HepG2 (cell line): ENCODE measurements around the gene ACBD6. TPM values are rescaled to one million over a fixed set of nuclear protein-coding genes. Genes with fewer than 3 reads are reported as not detected.

Source experiments
- ARID3A ChIP-seq: IDR thresholded peaks from 2 replicates; pipeline ENCODE4 v1.6.1; 2012; ENCODE audit warnings: low read depth, low read length, improper control_type of control experiment
- CHCHD3 ChIP-seq: sonication (generic); formaldehyde crosslinking; IDR thresholded peaks from 2 replicates; pipeline ENCODE4 v1.8.0; 2022; ENCODE audit warnings: mild to moderate bottlenecking, missing genetic modification reagents, moderate library complexity
- HMG20B ChIP-seq: conservative IDR thresholded peaks from 2 replicates; pipeline ENCODE4 v1.6.1; 2016; ENCODE audit warnings: missing genetic modification reagents, missing compliant biosample characterization
- HNRNPUL1 ChIP-seq: fragments of 200-400 bp; formaldehyde crosslinking; IDR thresholded peaks from 2 replicates; pipeline ENCODE4 v1.6.1; 2017; ENCODE audit warnings: low read depth, mild to moderate bottlenecking, low read length, moderate library complexity
- IRX3 ChIP-seq: sonication (generic); formaldehyde crosslinking; IDR thresholded peaks from 2 replicates; pipeline ENCODE4 v1.8.1; 2023; ENCODE audit warnings: mild to moderate bottlenecking, low read depth, missing genetic modification reagents, borderline replicate concordance
- MEIS2 ChIP-seq: sonication (generic); formaldehyde crosslinking; IDR thresholded peaks from 2 replicates; pipeline ENCODE4 v1.9.0; 2021; ENCODE audit warnings: mild to moderate bottlenecking, missing genetic modification reagents
- NR1H2 ChIP-seq: sonication (generic); formaldehyde crosslinking; IDR thresholded peaks from 2 replicates; pipeline ENCODE4 v1.8.1; 2022; ENCODE audit warnings: low read depth, missing genetic modification reagents, borderline replicate concordance
- NRL ChIP-seq: sonication (generic); formaldehyde crosslinking; IDR thresholded peaks from 2 replicates; pipeline ENCODE4 v1.5.0; 2020; ENCODE audit warnings: missing genetic modification reagents, mild to moderate bottlenecking, moderate library complexity, borderline replicate concordance
- PHF20 ChIP-seq: sonication (generic); formaldehyde crosslinking; IDR thresholded peaks from 2 replicates; pipeline ENCODE4 v1.5.0; 2020; ENCODE audit warnings: mild to moderate bottlenecking, missing genetic modification reagents
- POGK ChIP-seq: sonication (generic); formaldehyde crosslinking; conservative IDR thresholded peaks from 2 replicates; pipeline ENCODE4 v1.8.0; 2022; ENCODE audit warnings: mild to moderate bottlenecking, moderate library complexity, missing genetic modification reagents
- RFX1 ChIP-seq: fragments of 450-650 bp; IDR thresholded peaks from 2 replicates; pipeline ENCODE4 v1.6.1; 2017
- RFX5 ChIP-seq: IDR thresholded peaks from 2 replicates; pipeline ENCODE4 v1.6.1; 2011; ENCODE audit warnings: low read depth, low read length, improper control_type of control experiment
- SETDB1 ChIP-seq: sonication (generic); formaldehyde crosslinking; IDR thresholded peaks from 2 replicates; pipeline ENCODE4 v1.5.1; 2020; ENCODE audit warnings: missing genetic modification reagents, mild to moderate bottlenecking, borderline replicate concordance
- SOX13 ChIP-seq, 3 experiments: fragments of 450-650 bp in 1 of 3; sonication (generic) in 1 of 3; formaldehyde crosslinking in 1 of 3; IDR thresholded peaks in 2 of 3; conservative IDR thresholded peaks in 1 of 3; 2 replicates each; pipeline versions ENCODE4 v1.5.0 to v1.6.1; 2016 to 2020; ENCODE audit warnings: antibody characterized with exemption in 1 of 3, mild to moderate bottlenecking in 1 of 3, missing compliant biosample characterization in 1 of 3, missing genetic modification reagents in 1 of 3, moderate library complexity in 1 of 3
- SRSF1 ChIP-seq: fragments of 200-400 bp; formaldehyde crosslinking; optimal IDR thresholded peaks from 2 replicates; pipeline ENCODE3; 2017; ENCODE audit warnings: mild to moderate bottlenecking, low read depth, low read length, moderate library complexity
- STAT5B ChIP-seq: sonication (generic); formaldehyde crosslinking; IDR thresholded peaks from 2 replicates; pipeline ENCODE4 v1.4.0; 2020; ENCODE audit warnings: missing genetic modification reagents
- ZBTB8A ChIP-seq: sonication (generic); formaldehyde crosslinking; IDR thresholded peaks from 2 replicates; pipeline ENCODE4 v1.4.0; 2020; ENCODE audit warnings: mild to moderate bottlenecking, low read depth, missing genetic modification reagents, borderline replicate concordance
- ZFP41 ChIP-seq: sonication (generic); formaldehyde crosslinking; IDR thresholded peaks from 2 replicates; pipeline ENCODE4 v1.4.0; 2020; ENCODE audit warnings: mild to moderate bottlenecking, missing genetic modification reagents, borderline replicate concordance
- ZNF326 ChIP-seq: sonication (generic); formaldehyde crosslinking; IDR thresholded peaks from 2 replicates; pipeline ENCODE4 v1.4.0; 2020; ENCODE audit warnings: missing genetic modification reagents, borderline replicate concordance
- ZNF562 ChIP-seq: sonication (generic); formaldehyde crosslinking; IDR thresholded peaks from 2 replicates; pipeline ENCODE4 v1.8.0; 2022; ENCODE audit warnings: missing genetic modification reagents, borderline replicate concordance
- ZNF614 ChIP-seq: IDR thresholded peaks from 2 replicates; pipeline ENCODE4 v1.6.1; 2018; ENCODE audit warnings: missing biosample characterization, missing genetic modification reagents, inconsistent platforms, borderline replicate concordance
- ZNF709 ChIP-seq: sonication (generic); formaldehyde crosslinking; IDR thresholded peaks from 2 replicates; pipeline ENCODE4 v1.5.0; 2020; ENCODE audit warnings: mild to moderate bottlenecking, missing genetic modification reagents
- ZNF724P ChIP-seq: sonication (generic); formaldehyde crosslinking; IDR thresholded peaks from 2 replicates; pipeline ENCODE4 v1.8.0; 2022; ENCODE audit warnings: missing genetic modification reagents, borderline replicate concordance
- ZSCAN29 ChIP-seq: sonication (generic); formaldehyde crosslinking; conservative IDR thresholded peaks from 2 replicates; pipeline ENCODE4 v1.4.0; 2020; ENCODE audit warnings: mild to moderate bottlenecking, missing genetic modification reagents
- polyA plus RNA-seq, 8 experiments: library from polyadenylated mRNA; depleted of rRNA in 3 of 8; stranded (reverse) in 7 of 8; unstranded in 1 of 8; fragments of >200 nt; fragmentation: Illumina TruSeq in 4 of 8; extraction: Trizol in 4 of 8; gene quantifications; 2 replicates each; pipeline versions ENCODE4 v1.2.1 to v1.2.3, GENCODE V29; 2011 to 2016; ENCODE audit warnings: low read depth in 4 of 8, missing spikeins in 1 of 8, mixed read lengths in 1 of 8; ENCODE audit not compliant: insufficient read depth in 1 of 8
- total RNA-seq, 5 experiments: library from RNA; depleted of rRNA; stranded (reverse); fragments of >200 nt; fragmentation: Illumina TruSeq; extraction: Trizol; gene quantifications; 2 replicates each; pipeline ENCODE4 v1.2.3, GENCODE V29; 2016; ENCODE audit warnings: low read depth in 1 of 5

The ACBD6 gene
- total and polyA plus RNA-seq, 2 of the 13 experiments (the other 11 are each of a cell fraction or from before 2014, with no cell fraction given) = 33.5 to 47.2 TPM

- no peak for TF ChIP-seq RFX5
- TF ChIP-seq MEIS2 (CRISPR knock-in tag) = peak; percentile 89
- peak; percentile 96 for TF ChIP-seq ZNF724P (CRISPR knock-in tag)
- peak; percentile 37; the same call in 1 of the 2 replicates for TF ChIP-seq ZNF614
- no peak for TF ChIP-seq RFX1
- peak; percentile 79 for TF ChIP-seq PHF20 (CRISPR knock-in tag)
- TF ChIP-seq ZNF326 = no peak
- peak; percentile 74 for TF ChIP-seq SRSF1
- 0 out of 2 replicates have a peak, but pooled peaks have one; percentile 90 for TF ChIP-seq CHCHD3
- peak; percentile 94 for TF ChIP-seq IRX3 (CRISPR knock-in tag)
- peak; percentile 94 for TF ChIP-seq ZSCAN29 (CRISPR knock-in tag)
- 0 out of 2 replicates have a peak, but pooled peaks have one; percentile 40 for TF ChIP-seq STAT5B (CRISPR knock-in tag)
- no peak for TF ChIP-seq HNRNPUL1
- TF ChIP-seq ZBTB8A (CRISPR knock-in tag) = peak; percentile 51; the same call in 1 of the 2 replicates
- no peak; the same call in 1 of the 2 replicates for TF ChIP-seq NRL (CRISPR knock-in tag)
- TF ChIP-seq HMG20B (CRISPR knock-in tag) = no peak; the same call in 1 of the 2 replicates
- peak; percentile 17; the same call in 1 of the 2 replicates for TF ChIP-seq SOX13 (IDR thresholded peaks at IDR 0.05)
- TF ChIP-seq SOX13 (CRISPR knock-in tag; conservative IDR thresholded peaks at IDR 0.05 in 1 of 2, IDR thresholded peaks at IDR 0.05 in 1 of 2) = peak in 1 of 2 experiments; percentile 45; a peak in 1 of 4 replicates
- TF ChIP-seq ZNF562 (CRISPR knock-in tag) = peak; percentile 83; the same call in 1 of the 2 replicates
- TF ChIP-seq NR1H2 (CRISPR knock-in tag) = peak; percentile 29; the same call in 1 of the 2 replicates
- TF ChIP-seq ARID3A = peak; percentile 15; the same call in 1 of the 2 replicates
- peak; percentile 98 for TF ChIP-seq ZNF709
- TF ChIP-seq ZFP41 (CRISPR knock-in tag) = peak; percentile 45; the same call in 1 of the 2 replicates
- no peak for TF ChIP-seq SETDB1 (CRISPR knock-in tag)
- TF ChIP-seq POGK (CRISPR knock-in tag) = peak; percentile 98
These were observed at the start of gene ACBD6 (continued) for GRCh38 chr1:180502361-180503279.
